ENCODE measurements around the gene SLC36A2.
A peak's percentile ranks its signal among the peaks of the same experiment; 100 is the strongest.

Gene SLC36A2

DNA sequence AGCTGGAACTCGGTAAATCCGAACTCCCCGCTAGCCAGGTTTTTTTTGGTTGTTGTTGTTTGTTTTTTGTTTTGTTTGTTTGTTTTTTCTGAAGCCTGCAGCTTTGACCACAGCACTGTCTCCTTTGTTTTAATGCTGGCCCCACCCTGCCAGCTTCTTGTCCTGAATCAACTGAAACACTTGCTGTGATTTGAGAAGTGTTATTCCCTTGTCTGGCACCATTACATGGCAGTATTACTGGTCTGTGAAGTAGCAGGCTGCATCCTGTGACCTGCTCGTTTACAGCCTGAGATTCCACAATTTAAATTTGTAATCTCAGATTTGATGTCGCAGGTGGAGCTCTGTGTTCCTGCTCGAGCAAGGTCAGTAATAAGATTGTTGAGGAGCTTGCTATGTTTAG is 1.4 kb upstream of the SLC36A2 start:
- in situ Hi-C loops (cut with MboI; ENCODE audit: low sequenced_read_pairs) = no loop called here
- no peak for DNase-seq (ENCODE audit: low spot score in 2 of 2)
- no peaks in the 10 kb centered on the region for H3K9me3 ChIP-seq
- H3K27me3 ChIP-seq (ENCODE audit: low read depth) = no peaks in the 10 kb centered on the region
- H3K4me3 ChIP-seq = no peak overlapping the region
- no peaks in the 10 kb centered on the region for H3K36me3 ChIP-seq (replicated peaks)
- no peaks in the 10 kb centered on the region for H3K4me1 ChIP-seq

DNA sequence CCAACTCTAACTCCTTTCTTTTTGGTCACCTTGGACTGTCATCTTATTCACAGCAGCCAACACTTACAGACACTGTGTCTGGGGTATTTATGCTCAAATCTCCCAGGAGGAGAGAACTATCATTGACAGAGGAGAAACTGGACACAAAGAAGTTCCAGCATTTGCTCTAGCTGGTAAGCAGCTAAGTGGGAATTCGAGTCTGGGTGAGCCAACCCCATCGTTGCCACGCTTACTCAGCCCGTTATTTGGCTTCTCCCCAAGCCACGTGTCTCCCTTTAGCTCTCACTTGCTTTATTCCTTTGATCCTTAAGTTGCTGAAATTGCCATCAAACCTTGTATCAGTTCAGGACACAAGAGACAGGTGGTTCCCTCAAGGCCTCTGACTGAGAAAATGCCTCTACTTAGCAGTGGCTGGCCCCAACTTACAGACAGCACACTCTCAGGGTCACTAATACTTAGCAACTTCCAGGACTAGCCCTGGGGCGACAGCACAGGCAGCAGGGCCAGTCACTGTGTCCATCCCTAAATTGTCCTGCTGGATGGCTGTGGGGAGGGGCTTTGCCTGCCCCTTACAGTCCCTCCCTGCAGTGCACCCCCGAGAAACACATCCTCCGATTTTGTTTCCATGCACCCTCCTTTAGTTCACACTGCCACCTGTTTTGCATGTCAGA is 1.4 kb downstream of the SLC36A2 start:
- Histone ChIP-seq H3K27me3 (ENCODE audit: low read depth) (no peaks in the 10 kb centered on the region), H3K9me3 (no peaks in the 10 kb centered on the region), H3K36me3 (replicated peaks) (no peaks in the 10 kb centered on the region), H3K4me1 (no peaks in the 10 kb centered on the region), H3K4me3 (no peak overlapping the region)
- in situ Hi-C loops (cut with MboI; ENCODE audit: low sequenced_read_pairs) = no loop called here
- no peak for DNase-seq (ENCODE audit: low spot score in 2 of 2)

DNA sequence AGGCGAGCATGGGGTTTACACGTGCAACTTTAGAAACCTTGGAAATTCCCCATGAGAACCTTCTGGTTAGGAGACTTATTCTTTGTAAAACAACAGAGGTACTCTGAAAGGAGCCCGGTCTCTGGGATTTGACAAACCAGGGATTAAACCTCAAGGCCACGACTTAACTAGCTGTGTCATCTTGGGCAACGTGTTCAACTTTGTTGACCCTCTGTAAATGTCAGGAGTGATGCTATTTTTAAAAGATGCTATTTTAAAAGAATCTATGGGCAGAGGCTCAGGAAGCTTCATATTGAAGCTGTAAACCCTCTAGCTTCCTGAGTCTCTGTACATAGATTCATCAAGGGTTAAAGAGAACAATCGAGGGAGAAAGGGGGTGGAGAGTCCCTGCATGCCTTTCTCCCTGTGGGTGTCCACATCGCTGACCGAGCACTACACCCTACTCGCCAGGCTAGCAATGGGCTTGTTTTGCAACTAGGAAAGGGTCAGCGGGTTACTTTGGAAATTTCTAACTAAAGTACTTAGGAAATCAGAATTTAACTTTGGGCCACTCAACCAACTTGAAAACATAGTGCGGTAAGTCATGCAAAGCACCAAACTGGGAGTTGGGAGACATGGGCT is 2.1 kb downstream of the SLC36A2 start:
- in situ Hi-C loops (cut with MboI; ENCODE audit: low sequenced_read_pairs) = no loop called here
- no peak for DNase-seq (ENCODE audit: low spot score in 2 of 2)
- no peak overlapping the region for H3K4me3 ChIP-seq
- no peaks in the 10 kb centered on the region for H3K9me3 ChIP-seq
- H3K4me1 ChIP-seq = no peaks in the 10 kb centered on the region
- H3K36me3 ChIP-seq (replicated peaks) = no peaks in the 10 kb centered on the region
- H3K27me3 ChIP-seq (ENCODE audit: low read depth) = no peaks in the 10 kb centered on the region

DNA sequence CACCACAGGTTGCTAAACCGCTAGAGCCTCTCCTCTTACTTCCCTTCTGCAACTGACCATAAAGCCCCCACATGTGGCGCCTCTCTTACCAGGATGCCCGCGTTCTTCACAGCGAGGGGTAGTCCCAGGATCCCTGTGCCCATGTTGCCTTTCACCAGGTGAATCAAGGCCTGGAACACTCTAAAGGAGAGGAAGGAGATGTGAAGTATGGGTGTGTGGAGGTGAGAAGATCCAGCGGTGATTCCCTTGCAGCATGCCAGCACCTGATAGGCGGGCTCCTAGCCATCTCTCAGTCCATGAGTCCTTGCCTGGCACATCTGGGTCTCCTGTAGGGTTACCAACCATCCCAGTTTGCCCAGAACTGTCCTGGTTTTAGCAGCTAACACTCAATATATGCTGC is 3.3 kb downstream of the SLC36A2 start:
- Histone ChIP-seq H3K36me3 (replicated peaks) (no peaks in the 10 kb centered on the region), H3K4me3 (no peak overlapping the region), H3K4me1 (no peaks in the 10 kb centered on the region), H3K27me3 (ENCODE audit: low read depth) (no peaks in the 10 kb centered on the region), H3K9me3 (no peaks in the 10 kb centered on the region)
- DNase-seq (ENCODE audit: low spot score in 2 of 2) = no peak
- in situ Hi-C loops (cut with MboI; ENCODE audit: low sequenced_read_pairs) = no loop called here

DNA sequence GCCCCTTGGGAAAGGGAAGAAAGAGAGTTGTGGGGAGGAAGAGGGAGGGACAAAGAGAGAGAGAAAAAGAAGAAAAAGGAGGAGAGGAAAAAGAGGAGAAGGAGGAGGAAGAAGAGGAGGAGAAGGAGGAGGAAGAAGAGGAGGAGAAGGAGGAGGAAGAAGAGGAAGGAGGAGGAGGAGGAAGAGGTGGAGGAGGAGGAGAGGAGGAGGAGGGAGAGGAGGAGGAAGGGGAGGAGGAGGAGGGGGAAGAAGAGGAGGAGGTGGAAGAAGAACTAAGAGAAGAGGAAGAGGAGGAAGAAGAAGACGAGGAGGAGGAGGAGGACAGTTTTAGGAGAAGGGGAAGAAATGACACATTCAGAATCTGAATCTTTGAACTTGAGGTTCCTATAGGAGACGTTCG is 7.4 kb downstream of the SLC36A2 start:
- H3K36me3 ChIP-seq (replicated peaks) = no peaks in the 10 kb centered on the region
- H3K4me1 ChIP-seq = no peaks in the 10 kb centered on the region
- no peaks in the 10 kb centered on the region for H3K27me3 ChIP-seq (ENCODE audit: low read depth)
- H3K9me3 ChIP-seq = no peaks in the 10 kb centered on the region
- no peak overlapping the region for H3K4me3 ChIP-seq
- in situ Hi-C loops (cut with MboI; ENCODE audit: low sequenced_read_pairs) = no loop called here
- no peak for DNase-seq (ENCODE audit: low spot score in 2 of 2)

DNA sequence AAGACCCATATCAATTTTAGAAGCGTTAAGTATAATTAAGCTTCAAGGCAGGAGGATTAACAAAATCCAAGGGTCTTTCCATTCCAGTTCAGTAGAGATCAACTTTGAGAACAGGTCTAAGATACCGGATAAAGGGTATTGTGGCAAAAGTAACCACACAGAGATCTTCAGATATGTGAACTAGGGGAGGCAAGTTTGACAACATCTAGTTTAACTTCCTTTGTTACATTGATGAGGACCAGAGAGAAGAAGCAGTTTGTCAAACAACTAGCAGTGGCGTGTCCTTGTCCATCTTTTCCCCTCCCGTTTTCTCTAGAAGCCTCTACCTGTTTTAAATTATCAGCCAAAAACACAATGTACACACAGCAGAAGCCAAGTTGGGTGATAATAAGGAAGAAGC is 8.6 kb downstream of the SLC36A2 start:
- no peaks in the 10 kb centered on the region for H3K9me3 ChIP-seq
- H3K36me3 ChIP-seq (replicated peaks) = no peaks in the 10 kb centered on the region
- no peaks in the 10 kb centered on the region for H3K27me3 ChIP-seq (ENCODE audit: low read depth)
- in situ Hi-C loops (cut with MboI; ENCODE audit: low sequenced_read_pairs) = no loop called here
- no peak for DNase-seq (ENCODE audit: low spot score in 2 of 2)
- no peaks in the 10 kb centered on the region for H3K4me1 ChIP-seq
- no peak overlapping the region for H3K4me3 ChIP-seq

DNA sequence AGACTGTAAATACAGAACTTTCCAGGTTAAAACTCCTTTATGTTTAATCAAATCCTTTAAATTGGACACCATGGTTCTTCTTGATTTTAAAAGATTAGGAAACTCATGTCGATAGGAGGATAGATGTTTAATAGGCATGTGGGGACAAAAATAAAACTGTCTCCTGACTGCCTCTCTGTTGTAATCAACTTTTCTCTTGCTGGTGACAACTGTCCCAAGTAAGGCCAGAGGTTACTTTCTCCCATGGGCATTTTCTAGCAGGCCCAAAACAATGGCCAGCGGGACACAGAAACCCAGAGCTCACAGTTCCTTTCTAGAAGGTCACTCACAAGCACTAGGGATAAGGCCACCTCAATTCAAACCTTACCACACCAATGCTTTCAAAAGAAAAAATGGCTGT is 14.5 kb downstream of the SLC36A2 start:
- in situ Hi-C loops (cut with MboI; ENCODE audit: low sequenced_read_pairs) = no loop called here
- no peaks in the 10 kb centered on the region; the same call in 1 of the 2 replicates for H3K27me3 ChIP-seq (ENCODE audit: low read depth)

DNA sequence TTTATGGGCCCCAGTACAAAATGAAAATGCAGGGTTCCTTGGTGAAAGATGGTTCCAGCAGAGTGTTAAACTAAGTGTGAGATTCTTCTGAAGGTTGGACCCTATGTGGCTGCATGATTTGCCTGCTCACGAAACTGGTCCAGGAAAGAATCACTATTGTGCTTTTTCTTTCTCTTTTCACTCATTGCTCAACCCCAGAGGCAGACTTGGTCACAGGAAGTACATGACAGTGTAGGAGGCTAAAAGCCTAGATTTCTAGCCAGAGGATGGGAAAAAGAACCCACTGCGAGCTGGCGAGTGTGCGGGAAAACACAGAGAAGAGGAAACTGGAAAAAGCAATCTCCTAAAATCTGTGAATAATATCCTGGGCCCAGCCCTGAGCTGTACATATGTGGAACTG is 18.6 kb downstream of the SLC36A2 start:
- no peaks in the 10 kb centered on the region for H3K36me3 ChIP-seq (replicated peaks)
- in situ Hi-C loops (cut with MboI; ENCODE audit: low sequenced_read_pairs) = no loop called here

More for the DNA sequence above, 14.5 kb downstream of the SLC36A2 start:
- Histone ChIP-seq H3K9me3 (no peaks in the 10 kb centered on the region), H3K4me3 (no peak overlapping the region), H3K4me1 (no peaks in the 10 kb centered on the region), H3K36me3 (replicated peaks) (no peaks in the 10 kb centered on the region)
- no peak for DNase-seq (ENCODE audit: low spot score in 2 of 2)

DNA sequence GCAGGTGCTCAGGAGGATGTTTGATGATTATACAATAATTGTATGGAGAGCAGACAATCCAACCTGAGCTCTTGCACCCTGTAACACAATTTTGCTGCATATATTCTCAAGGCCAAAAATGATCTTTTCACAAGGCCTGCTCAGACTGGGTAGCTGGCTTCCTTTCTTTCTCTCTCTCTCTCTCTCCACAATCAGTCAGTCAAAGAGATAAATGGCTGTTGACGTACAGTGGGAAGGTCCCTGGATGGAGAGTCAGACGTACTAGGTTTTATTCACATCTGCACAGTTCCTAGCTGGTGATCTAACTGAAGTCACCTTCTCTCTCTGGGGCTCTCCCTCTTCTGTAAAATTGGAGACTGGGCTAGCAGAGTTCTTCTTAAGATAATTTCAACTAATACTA is 19.8 kb downstream of the SLC36A2 start:
- no peaks in the 10 kb centered on the region for H3K36me3 ChIP-seq (replicated peaks)
- DNase-seq (ENCODE audit: low spot score in 2 of 2) = no peak
- no peaks in the 10 kb centered on the region for H3K4me1 ChIP-seq
- in situ Hi-C loops (cut with MboI; ENCODE audit: low sequenced_read_pairs) = no loop called here
- no peak overlapping the region for H3K4me3 ChIP-seq
- H3K9me3 ChIP-seq = no peaks in the 10 kb centered on the region
- H3K27me3 ChIP-seq (ENCODE audit: low read depth) = no peaks in the 10 kb centered on the region; the same call in 1 of the 2 replicates

More for the DNA sequence above, 18.6 kb downstream of the SLC36A2 start:
- H3K27me3 ChIP-seq (ENCODE audit: low read depth) = no peaks in the 10 kb centered on the region; the same call in 1 of the 2 replicates
- no peaks in the 10 kb centered on the region for H3K4me1 ChIP-seq
- no peak for DNase-seq (ENCODE audit: low spot score in 2 of 2)
- H3K9me3 ChIP-seq = no peaks in the 10 kb centered on the region
- no peak overlapping the region for H3K4me3 ChIP-seq

DNA sequence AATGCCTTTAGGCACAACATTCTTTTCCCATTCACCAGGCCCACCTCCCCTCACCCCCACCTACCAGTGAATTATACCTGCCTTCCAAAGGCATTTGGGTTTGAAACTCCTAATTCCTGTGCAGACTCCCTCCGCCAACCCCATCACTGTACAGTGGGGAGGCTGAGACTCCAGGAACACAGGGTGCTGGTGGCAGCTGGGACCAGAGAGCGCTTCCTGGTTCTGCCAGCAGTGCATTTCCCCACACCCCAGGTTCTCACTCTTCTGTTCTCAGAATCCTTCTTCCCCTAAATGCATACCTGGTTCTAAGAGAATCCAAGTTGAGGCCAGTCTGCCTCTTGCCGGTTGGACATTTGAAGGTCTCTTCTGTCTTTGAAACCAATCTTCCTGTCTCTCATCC is 21.1 kb downstream of the SLC36A2 start:
- Histone ChIP-seq H3K36me3 (replicated peaks) (no peaks in the 10 kb centered on the region), H3K4me3 (no peak overlapping the region), H3K4me1 (no peaks in the 10 kb centered on the region), H3K9me3 (no peaks in the 10 kb centered on the region), H3K27me3 (ENCODE audit: low read depth) (no peaks in the 10 kb centered on the region; the same call in 1 of the 2 replicates)
- in situ Hi-C loops (cut with MboI; ENCODE audit: low sequenced_read_pairs) = no loop called here
- no peak for DNase-seq (ENCODE audit: low spot score in 2 of 2)

DNA sequence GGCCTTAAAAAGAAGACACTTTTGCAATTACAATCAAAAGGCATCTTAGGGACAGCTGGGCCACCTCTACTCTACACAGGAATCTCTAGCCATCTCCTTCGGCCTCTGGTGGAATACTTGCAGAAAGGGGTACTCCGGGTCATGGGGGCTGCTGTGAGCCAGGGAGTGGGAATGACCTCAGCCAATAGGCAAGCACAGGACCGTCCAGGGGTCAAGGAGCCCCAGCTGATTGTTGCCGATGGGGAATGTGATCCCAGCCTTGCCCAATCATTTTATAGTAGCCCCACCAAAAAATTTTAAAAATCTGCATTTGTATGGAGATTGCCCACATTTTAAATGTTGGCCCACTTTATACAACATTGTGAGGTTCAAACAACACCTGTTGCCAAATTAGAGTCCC is 26.9 kb downstream of the SLC36A2 start:
- no peak for DNase-seq (ENCODE audit: low spot score in 2 of 2)
- Histone ChIP-seq H3K9me3 (no peaks in the 10 kb centered on the region), H3K27me3 (ENCODE audit: low read depth) (no peaks in the 10 kb centered on the region), H3K36me3 (replicated peaks) (no peaks in the 10 kb centered on the region), H3K4me3 (no peak overlapping the region), H3K4me1 (peaks cover 11% of the 10 kb centered on the region)
- in situ Hi-C loops (cut with MboI; ENCODE audit: low sequenced_read_pairs) = no loop called here

DNA sequence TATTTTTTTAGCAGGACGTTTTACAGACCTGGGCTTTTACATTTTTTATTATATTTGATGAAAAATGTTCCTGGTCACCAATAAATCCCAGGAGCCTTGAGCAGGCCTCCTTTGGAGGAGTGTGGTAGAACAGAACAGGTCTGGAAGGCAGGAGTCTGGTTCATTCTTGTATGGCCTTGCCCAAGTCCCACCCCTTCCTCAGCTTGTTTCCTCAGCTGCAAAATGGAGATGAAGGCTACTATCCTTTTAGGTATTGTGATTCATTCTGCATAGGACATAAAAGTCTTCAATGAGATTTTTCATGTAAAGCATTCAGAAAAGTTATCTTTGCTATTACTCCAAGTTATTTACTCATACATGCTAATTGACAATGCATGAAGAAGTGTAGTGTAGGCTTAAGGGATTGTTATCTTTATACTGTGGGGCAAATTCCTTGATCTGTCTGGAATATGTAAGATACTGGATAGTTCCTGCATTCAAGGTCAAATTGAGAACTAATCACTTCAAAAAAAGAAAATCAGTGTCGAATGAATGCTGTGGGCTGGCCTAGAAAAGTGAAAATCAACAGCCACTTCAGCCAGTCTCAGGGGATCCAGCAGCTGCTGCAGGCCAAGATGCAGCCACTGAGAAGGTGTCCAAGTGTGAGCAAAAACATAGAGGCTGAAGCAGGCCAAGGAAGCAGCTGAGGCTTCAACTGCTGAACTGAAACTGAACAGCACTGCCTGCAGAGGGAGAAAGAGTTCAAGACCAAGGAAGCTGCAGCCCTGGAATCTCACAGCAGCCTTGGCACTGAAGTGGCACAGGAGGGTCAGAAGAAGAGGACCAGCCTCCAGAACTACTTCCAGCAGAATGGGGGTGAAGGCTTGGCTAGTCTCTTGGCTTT is 28.3 kb downstream of the SLC36A2 start:
- Histone ChIP-seq H3K4me1 (peaks cover 11% of the 10 kb centered on the region), H3K9me3 (no peaks in the 10 kb centered on the region), H3K36me3 (replicated peaks) (no peaks in the 10 kb centered on the region), H3K27me3 (ENCODE audit: low read depth) (no peaks in the 10 kb centered on the region), H3K4me3 (no peak overlapping the region)
- no peak for DNase-seq (ENCODE audit: low spot score in 2 of 2)
- in situ Hi-C loops (cut with MboI; ENCODE audit: low sequenced_read_pairs) = no loop called here

DNA sequence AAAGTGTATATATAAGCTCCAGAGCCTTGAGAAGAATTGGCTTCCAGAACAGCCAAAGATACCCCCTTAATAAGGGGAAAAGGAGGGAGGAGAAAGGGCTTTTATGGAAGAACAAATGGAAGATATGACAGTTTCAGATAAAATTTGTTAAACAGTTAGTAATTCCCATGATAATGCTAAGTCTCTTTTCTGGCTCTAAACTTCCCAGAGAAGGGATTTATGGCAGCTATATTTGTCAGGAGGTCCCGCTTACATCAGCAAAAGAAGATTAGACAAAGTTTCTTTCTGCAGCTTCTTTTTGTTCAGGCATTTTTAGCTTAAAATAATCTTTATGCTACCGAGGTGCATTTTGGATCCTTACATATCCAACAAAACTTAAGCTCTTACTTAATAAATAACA is 29.5 kb downstream of the SLC36A2 start:
- Histone ChIP-seq H3K36me3 (replicated peaks) (no peaks in the 10 kb centered on the region), H3K4me3 (no peak overlapping the region), H3K4me1 (peaks cover 11% of the 10 kb centered on the region), H3K27me3 (ENCODE audit: low read depth) (no peaks in the 10 kb centered on the region), H3K9me3 (no peaks in the 10 kb centered on the region)
- in situ Hi-C loops (cut with MboI; ENCODE audit: low sequenced_read_pairs) = no loop called here
- DNase-seq (ENCODE audit: low spot score in 2 of 2) = peak in 1 of 2 experiments; percentile 78

DNA sequence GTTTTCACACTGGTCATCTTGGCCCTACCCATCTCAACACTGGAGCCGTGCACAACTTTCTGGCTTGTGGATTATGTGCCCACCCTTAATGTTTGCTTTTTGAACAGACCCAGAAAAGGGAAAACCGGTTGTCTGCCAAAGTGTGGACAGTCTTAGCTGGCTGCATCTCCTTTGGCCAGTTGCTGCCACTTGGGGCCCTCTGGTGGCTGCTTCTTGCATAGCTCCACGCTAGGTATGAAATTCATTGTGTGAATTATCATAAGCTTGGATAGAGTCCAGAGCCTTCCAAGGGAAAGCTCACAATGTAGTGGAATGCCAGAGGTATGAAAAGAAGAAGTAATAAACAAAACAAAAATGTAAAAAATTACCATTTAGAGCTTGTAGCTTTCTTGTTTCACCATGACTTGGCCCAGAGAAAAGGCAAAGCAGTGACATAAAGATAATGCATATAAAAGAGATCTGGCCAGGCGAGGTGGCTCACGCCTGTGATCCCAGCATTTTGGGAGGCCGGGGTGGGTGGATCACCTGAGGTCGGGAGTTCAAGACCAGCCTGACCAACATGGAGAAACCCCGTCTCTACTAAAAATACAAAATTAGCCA is 31.3 kb downstream of the SLC36A2 start:
- in situ Hi-C loops (cut with MboI; ENCODE audit: low sequenced_read_pairs) = no loop called here
- peak; percentile 72 to 88 for DNase-seq (ENCODE audit: low spot score in 2 of 2)
- Histone ChIP-seq H3K9me3 (no peaks in the 10 kb centered on the region; the same call in 1 of the 2 replicates), H3K4me3 (no peak overlapping the region), H3K4me1 (peaks cover 11% of the 10 kb centered on the region), H3K27me3 (ENCODE audit: low read depth) (no peaks in the 10 kb centered on the region), H3K36me3 (replicated peaks) (no peaks in the 10 kb centered on the region)

All from HAP-1 (cell line).